ENCODE data around the gene VAC14.

The VAC14 gene

DNA sequence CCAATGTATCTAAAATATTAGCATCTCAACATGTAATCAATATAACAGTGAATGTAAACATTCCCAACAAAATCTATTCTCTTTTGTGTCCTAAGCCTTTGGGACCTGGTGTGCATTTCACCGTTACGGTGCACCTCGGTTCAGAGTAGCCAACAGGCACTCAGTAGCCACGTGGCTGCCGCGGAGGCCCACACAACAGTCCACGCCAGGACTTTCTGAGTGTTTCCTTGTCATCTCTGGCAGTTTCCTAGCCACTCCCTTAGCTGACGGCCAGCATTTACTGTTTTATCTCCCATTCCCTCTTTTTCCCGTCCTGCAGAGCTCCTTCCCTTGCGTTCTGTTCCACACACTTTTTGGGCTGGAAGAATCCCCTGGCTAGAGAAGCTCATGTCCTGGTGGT is 36.3 kb downstream of the VAC14 start:
- DNase-seq (ENCODE audit: low read depth in 1 of 2, low spot score in 1 of 2): no peak

DNA sequence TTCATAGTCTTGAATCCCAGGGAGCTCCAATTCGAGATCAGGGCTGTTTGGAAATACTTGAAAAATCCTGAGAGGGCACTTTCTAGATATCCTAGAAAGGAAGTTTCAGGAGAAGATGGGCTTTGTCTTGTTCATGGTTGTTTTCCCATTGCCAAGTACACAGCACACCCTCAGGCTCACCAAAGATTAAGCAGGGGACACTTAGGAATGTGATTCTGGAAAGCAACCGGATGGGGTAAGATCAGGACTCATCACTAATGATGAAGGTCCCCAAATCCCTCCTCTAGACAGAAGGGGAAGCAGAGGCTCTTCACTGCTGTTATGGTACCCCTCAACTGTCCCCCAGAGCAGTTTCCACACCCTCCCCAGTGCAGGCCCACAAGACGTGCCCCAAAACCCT is 40.7 kb downstream of the VAC14 start:
- no peak for DNase-seq (ENCODE audit: low read depth in 1 of 2, low spot score in 1 of 2)

DNA sequence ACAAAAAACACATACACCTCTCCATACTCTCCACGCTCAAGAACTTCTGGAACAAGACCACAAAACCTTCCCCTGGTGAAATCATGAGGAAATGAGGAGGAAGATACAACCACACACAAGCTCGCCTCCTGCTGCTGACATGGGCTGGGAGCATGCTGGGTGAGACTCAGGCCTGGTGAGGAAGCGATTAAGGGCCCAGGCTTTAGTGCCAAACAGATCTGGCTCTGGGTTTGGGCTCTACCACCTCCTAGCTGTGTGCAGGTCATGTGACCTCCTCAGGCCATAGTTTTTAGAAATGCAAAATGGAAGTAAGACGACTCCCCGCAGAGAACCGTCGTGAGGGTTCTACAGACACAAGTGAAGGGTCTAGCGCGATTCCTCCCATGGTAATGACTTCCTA is 41.3 kb downstream of the VAC14 start:
- DNase-seq (ENCODE audit: low read depth in 1 of 2, low spot score in 1 of 2): no peak

GRCh38 chr16:70758786-70759185 is 42.2 kb downstream of the VAC14 start:
- no peak for DNase-seq (ENCODE audit: low read depth in 1 of 2, low spot score in 1 of 2)

GRCh38 chr16:70757183-70757582 is 43.8 kb downstream of the VAC14 start:
- no peak for DNase-seq (ENCODE audit: low read depth in 1 of 2, low spot score in 1 of 2)

- DNase-seq (ENCODE audit: low read depth in 1 of 2, low spot score in 1 of 2): no peak
Measured at GRCh38 chr16:70756071-70756470, 44.9 kb downstream of the VAC14 start.

DNA sequence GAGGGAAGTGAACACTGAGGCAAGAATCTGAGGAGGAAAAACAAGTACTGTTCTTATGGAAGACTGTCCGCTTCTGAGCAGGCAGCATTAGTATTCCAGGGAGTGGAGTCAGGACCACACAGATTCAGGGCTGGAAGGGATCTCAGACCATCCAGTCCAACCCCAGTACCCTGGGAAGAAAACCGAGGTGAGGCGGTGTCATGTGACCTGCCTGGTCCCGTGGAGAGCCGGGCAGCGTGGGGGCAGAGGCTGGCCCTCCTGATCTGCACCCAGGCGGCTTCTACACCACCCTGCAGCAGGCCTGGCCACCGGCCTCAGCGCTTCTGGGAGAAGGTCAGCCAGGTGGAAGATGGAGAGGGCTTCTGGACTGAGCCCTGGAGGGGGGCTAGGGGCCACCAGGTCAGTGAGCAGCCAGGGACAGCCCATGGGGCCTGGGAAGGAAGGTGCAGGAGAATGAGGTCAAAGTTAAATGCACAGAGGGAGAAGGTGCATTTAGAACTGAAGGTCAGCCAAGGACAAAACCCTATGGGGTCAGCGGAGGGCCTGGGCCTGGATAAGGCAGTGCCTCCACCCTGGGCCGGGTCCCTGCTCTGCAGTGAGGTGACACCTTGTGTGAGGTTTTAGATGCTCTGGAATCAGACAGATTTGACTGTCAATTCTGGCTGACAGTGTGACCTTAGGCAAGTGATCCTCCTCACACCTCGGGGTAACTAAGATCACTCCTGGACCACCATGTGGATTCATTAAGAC is 45.9 kb downstream of the VAC14 start:
- DNase-seq (ENCODE audit: low read depth in 1 of 2, low spot score in 1 of 2): no peak

- no peak for DNase-seq (ENCODE audit: low read depth in 1 of 2, low spot score in 1 of 2)
Measured at GRCh38 chr16:70754371-70754770, 46.6 kb downstream of the VAC14 start.

GRCh38 chr16:70753694-70754325 is 47.1 kb downstream of the VAC14 start:
- DNase-seq (ENCODE audit: low read depth in 1 of 2, low spot score in 1 of 2): no peak

DNA sequence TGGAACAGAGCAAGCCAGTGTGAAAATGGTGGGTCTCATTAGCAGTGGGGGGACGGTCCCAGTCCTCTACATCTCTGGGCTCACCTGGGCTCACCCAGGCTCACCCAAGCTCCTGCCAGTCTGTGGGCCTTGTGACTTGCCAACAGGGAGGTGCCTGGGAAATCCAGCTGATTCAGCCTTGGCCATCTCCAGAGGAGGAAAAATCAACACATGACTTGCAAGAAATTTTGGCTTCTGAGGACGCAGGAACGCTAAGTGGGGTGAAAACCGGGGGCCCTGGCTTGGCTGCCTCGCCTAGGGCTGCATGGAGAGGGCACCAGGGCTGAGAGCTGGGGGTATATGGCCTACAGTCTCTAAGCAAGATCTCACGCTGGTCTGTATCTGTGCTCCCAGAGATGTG is 47.7 kb downstream of the VAC14 start:
- DNase-seq (ENCODE audit: low read depth in 1 of 2, low spot score in 1 of 2): no peak

DNA sequence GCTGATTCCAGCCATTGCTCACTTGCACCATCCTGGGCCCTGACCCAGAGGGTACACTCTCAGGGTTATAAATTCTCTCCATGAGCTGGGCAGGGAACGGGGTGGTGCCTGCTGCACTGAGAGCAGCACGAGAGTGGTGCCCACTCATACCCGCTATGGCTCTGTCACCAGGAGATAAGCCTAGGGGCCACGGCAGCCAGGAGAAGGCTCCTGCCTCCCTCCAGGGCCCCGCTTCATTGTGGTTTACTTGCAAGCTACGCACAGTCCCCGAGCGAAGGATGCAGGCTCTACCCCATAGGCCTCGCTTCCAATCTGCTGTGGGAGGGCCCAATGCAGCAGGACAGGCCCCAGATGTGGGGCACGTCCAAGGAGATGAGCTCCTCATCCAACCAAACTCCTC is 48.5 kb downstream of the VAC14 start:
- DNase-seq (ENCODE audit: low read depth in 1 of 2, low spot score in 1 of 2): no peak

DNA sequence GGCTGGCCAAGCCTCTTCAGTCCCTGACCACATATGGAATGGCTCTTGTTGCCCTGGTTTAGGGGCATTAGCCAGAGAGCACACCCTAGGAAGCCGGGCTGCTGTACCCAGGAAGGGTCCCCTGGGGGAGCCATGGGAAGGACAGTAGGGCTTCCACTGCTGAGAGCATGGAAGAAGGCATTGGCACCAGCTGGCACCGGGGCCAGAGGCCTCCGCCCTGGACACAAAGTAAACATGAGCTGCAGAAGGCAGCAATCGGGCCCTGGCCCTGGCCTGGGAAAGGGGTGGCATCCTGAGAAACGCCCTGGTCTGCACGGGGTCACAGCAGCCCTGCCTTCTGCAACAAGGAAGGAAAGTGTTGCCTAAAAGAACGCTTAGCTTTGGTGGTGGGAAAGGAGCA is 49.4 kb downstream of the VAC14 start:
- DNase-seq (ENCODE audit: low read depth in 1 of 2, low spot score in 1 of 2): no peak

DNA sequence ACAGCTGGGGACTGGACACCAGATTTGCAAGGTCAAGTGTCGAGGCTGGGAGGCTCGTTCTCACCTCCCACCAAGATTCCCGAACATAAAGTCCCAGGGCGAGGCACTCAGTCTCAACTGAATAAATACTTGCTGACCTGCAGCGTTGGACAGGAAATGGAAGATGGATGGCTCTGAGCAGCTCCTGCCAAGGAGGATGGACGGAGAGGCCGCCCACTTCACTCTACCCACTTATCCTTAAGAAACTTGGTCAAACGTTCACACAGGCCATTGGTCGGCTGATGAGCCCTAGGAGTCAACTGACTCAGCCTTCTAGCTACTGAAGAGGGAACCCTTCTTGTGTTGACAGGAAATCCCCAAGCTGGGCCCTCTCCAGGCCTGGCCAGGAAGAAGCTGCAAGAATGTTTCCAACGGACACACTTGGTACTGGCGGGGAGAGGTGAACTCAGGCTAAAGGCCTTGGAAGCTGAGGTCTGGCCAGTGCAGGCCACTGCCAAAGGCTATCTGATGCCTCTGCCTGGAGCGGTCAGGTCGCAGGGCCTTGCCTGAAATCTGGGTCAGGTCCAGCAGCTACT is 50.0 kb downstream of the VAC14 start:
- DNase-seq (ENCODE audit: low read depth in 1 of 2, low spot score in 1 of 2): no peak

DNA sequence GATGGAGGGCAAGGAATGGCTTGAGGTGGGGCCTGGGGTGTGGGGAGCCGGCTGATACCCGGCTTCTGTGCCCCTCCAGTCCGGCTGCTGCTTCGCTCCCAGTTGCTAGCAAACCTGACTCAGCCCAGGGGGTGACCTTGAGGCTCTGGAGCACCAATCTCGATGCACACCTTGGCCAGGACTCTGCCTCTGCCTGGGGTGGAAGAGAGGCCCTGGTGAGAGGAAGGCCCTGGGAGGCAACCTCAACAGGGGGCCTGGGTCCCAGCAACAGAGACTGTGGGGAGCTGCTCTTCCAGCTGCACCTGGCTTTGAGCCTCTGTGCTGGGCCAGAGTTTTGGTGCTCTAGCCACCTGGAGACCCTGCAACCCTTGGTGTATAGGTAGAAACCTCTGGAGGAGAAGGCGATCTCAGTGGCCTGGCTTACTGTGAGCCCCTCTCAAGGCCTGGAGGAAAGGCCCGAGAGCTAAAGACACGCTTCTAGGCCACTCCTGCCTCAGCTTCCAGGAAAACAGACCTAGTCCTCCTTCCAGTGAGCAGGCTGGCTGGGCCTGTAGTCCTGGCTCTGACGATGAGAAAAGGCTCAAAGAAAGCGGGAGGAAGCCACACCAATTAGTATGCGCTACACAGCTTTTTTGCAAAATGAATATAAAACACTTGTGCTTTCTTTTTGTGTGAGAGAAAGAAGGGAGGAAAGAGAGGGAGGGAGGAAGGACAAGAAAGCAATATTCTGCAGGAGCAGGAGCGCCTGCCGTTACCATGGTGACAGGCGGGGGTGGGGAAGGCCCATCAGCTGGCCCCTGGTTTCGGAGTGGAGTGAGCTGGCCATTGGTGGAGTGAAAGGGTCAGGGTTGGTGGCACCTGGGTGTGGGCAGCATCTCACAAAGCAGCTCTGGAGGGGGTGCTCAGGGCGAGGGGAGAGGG is 51.0 kb downstream of the VAC14 start:
- no peak for DNase-seq (ENCODE audit: low read depth in 1 of 2, low spot score in 1 of 2)

GRCh38 chr16:70749006-70749678 is 51.8 kb downstream of the VAC14 start:
- DNase-seq (ENCODE audit: low read depth in 1 of 2, low spot score in 1 of 2): no peak

GRCh38 chr16:70747703-70748631 is 53.0 kb downstream of the VAC14 start:
- DNase-seq (ENCODE audit: low read depth in 1 of 2, low spot score in 1 of 2): no peak

DNA sequence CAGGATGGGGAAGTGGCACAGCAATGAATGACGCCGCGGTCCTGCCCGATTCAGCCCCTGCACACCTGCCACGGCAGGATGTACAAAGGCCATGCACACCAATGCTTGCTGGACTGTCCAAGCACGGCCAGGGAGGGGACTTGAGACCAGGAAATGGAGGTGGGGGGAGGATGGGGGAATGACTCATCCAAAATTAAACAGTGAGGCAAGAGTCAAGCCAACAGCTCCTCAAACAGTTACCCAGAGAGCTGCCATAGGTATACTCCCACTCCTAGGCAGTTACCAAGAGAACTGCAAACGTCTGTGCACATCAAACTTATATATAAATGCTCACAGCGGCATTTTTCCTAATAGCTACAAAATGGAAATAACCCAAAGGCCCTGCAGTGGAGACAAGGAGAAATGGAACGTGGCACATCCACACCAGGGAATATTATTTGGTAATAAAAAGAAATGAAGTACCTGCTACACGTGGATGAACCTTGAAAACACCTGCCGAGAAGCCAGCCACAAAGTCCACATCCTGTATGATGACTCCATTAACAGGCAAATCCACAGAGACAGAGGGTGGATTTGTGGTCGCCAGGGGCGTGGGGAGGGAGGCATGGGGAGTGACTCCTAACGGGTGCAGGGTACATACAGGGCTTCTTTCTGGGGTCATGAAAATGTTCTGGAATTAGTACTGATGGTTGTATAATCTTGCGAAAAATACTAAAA is 54.1 kb downstream of the VAC14 start:
- no peak for DNase-seq (ENCODE audit: low read depth in 1 of 2, low spot score in 1 of 2)

DNA sequence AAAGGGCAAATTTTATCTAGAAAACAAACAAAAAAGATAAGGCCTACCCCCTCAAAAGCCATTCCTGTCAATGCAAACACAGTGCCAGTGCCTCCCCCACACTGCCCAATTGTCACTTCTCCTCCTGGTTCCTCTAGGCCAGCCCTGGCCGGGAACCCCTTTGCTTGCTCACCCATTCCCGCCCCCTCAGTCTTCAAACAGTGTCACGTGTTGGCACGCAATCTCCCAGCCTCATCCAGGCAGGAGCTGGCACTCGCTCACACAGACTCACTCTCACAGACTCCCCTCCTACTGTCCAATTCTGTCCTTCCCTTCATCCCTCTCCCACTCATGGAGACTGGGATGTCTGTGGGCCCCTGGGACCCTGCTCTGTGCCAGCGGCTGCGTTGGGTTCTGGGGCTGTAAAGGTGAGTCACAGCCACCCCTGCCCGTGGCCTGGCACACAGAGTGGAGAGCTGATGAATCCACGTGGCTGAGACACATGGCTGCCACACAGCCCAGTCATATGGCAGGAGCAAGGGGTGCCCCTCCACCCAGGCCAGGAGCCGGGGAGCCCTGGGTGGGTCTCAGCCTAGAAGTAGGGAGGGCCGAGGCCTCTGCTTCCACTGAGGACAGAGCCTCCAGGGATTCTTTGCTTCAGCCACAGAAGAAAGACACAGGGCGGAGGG is 54.8 kb downstream of the VAC14 start:
- DNase-seq (ENCODE audit: low read depth in 1 of 2, low spot score in 1 of 2): no peak

DNA sequence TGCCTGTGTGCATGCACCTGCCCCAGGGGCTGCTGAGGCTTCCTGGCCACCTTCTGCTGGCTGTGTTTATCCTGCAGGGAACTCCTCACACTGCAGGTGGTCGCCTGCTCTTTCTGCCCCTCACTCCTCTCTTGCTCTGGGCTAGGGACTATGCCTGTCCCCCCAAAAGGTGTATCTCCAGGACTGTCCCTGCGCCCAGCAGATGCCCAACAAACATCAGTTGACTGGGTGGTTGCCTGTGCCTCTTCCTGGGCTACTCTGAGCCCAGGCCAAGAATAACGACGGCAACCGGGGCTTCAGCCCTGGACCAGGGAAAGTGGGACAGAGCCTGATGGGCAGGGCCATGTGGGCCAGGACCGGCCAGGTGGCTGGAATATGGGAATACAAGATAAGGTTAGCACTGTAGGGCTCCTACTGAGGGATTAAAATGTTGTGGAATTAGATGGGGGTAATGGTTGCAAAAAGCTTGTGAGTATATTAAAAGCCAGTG is 55.4 kb downstream of the VAC14 start:
- DNase-seq (ENCODE audit: low read depth in 1 of 2, low spot score in 1 of 2): no peak

Measured in activated CD4-positive, alpha-beta T cell treated with anti-CD3 and anti-CD28 coated beads, Interleukin-2, amount 50 U/mL, for 24 hours (primary cell).